Muscle layer of colon (tissue), 2 donors: ENCODE measurements around the gene DAB1.

Source experiments
- H3K27ac ChIP-seq: one replicate; pipeline ENCODE4 v1.7.0; 2013; ENCODE audit warnings: low read depth, mild to moderate bottlenecking, low read length, moderate library complexity
- H3K27me3 ChIP-seq, 2 donors: one replicate each; pipeline ENCODE4 v1.7.0; 2013; ENCODE audit warnings: low read length in 2 of 2, mild to moderate bottlenecking in 2 of 2; ENCODE audit not compliant: insufficient read depth in 2 of 2, control insufficient read depth in 1 of 2
- H3K36me3 ChIP-seq: one replicate; pipeline ENCODE4 v1.7.0; 2013; ENCODE audit warnings: mild to moderate bottlenecking, low read length; ENCODE audit not compliant: insufficient read depth
- H3K4me1 ChIP-seq: one replicate; pipeline ENCODE4 v1.7.0; 2013; ENCODE audit warnings: mild to moderate bottlenecking, low read length; ENCODE audit not compliant: insufficient read depth
- H3K4me3 ChIP-seq, 2 donors: one replicate each; pipeline ENCODE4 v1.7.0; 2013; ENCODE audit warnings: low read length in 2 of 2, low read depth in 1 of 2, mild to moderate bottlenecking in 1 of 2, moderate library complexity in 1 of 2
- H3K9ac ChIP-seq: one replicate; pipeline ENCODE4 v1.7.0; 2013; ENCODE audit warnings: low read length
- H3K9me3 ChIP-seq: one replicate; pipeline ENCODE4 v1.7.0; 2013; ENCODE audit warnings: mild to moderate bottlenecking, low read length
- donor health status: abdominal sarcoma.
- donor health status: Adenocarcinoma of cecum.

The DAB1 gene

DNA sequence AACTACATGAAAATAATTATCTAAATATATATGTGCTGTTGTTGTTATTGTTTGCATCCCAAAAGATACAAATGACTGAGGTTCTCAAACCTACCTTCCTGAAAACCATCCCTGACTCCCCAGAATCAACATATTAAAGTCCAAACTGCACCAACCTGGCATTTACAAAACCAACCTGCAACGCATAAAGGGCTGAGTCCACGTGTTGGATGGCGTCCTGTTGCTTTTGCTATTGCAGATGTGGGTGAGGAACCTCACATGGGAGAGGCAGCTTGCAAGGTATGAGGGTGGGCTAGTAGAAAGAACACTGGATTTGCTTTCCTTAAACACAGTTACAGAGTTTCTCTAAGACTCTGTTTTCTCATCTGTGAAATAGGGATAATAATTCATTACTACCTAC is 456.5 kb downstream of the DAB1 start:
- Histone ChIP-seq H3K9me3 (no peaks in the 10 kb centered on the region), H3K4me1 (no peaks in the 10 kb centered on the region), H3K9ac (no peak overlapping the region), H3K4me3 (no peak overlapping the region), H3K36me3 (no peaks in the 10 kb centered on the region), H3K27ac (no peak overlapping the region), H3K27me3 (no peaks in the 10 kb centered on the region)

DNA sequence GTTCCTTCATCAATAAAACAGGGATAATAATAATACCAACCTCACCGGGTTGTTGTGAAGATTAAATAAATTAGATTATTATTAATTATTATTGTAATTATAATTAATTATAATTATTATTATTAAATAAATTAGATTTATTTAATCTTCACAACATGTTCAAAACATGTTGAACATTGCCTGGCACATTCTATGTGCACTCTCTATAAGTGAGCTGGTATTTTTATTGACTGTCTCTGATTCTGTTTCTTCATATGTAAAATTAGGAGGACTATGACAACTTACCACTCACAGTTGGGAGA is 457.2 kb downstream of the DAB1 start:
- no peaks in the 10 kb centered on the region for H3K36me3 ChIP-seq
- H3K9ac ChIP-seq, result no peak overlapping the region
- no peaks in the 10 kb centered on the region for H3K9me3 ChIP-seq
- no peaks in the 10 kb centered on the region for H3K27me3 ChIP-seq
- H3K4me3 ChIP-seq, result no peak overlapping the region
- no peak overlapping the region for H3K27ac ChIP-seq
- no peaks in the 10 kb centered on the region for H3K4me1 ChIP-seq

DNA sequence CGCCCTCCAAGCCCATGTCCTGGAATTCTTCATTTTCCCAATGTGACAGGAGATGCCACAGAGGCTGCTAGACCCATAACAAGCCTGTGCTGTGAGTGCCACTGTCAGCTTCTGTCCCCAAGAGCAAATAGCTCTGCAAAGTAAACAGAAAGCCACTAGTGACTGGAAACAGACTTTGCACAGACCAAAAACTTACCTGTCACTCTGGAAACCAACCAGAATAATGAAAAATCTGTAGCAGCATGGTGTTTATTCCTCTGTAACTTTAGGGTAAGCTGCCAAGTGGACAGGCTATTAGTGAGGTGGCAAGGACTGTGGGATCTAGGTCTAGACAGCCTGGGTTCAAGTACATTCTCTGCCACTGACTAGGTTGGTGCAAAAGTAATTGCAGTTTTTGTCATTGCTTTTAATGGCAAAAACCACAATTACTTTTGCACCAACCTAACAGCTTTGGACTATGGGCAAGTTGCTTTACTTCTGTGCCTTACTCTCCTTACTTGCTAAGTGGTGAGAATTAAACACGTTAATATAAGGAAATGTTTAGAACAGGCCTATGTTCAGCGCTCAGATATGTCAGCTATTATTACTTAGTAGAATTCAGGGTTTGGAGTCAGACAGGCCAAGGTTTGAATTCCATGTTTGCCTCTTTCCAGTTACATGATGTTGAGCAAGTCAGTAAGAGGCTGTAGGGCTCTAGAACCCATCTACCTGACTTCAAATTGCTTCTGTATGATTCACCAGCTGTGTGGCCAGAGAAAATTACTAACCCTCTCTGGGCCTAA is 457.8 kb downstream of the DAB1 start, which contains the start of gene C8B:
C8B (minus strand) TSS at position 100 of the 782 bp plus-strand sequence; CDS start at position 33, 67 bp downstream.
- H3K27me3 ChIP-seq, result no peaks in the 10 kb centered on the region
- H3K4me1 ChIP-seq, result no peaks in the 10 kb centered on the region
- no peaks in the 10 kb centered on the region for H3K9me3 ChIP-seq
- H3K27ac ChIP-seq, result no peak within 1 kb of the TSS
- no peak within 1 kb of the TSS for H3K9ac ChIP-seq
- H3K36me3 ChIP-seq, result no peaks in the 10 kb centered on the region
- no peak within 1 kb of the TSS for H3K4me3 ChIP-seq

DNA sequence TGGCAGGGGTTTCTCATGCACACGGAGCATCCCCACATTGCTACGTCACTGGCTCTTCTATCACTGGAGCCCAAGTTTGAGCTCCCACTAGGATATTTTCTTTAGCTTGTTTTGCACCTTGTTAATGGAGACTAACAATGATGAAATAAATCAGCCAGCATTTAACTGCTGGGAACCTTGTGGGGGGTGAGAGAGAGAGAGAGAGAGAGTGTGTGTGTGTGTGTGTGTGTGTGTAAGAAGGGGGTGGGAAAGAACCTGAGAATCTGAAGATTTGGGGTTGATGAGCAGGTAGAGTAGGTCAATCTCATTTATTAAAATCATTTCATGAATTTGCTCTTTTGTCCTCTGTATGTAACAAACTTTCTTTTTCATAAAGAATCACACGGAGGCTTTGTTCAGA is 458.7 kb downstream of the DAB1 start:
- Histone ChIP-seq H3K4me1 (no peaks in the 10 kb centered on the region), H3K36me3 (no peaks in the 10 kb centered on the region), H3K9me3 (no peaks in the 10 kb centered on the region), H3K27me3 (no peaks in the 10 kb centered on the region), H3K9ac (no peak overlapping the region), H3K4me3 (no peak overlapping the region), H3K27ac (no peak overlapping the region)

DNA sequence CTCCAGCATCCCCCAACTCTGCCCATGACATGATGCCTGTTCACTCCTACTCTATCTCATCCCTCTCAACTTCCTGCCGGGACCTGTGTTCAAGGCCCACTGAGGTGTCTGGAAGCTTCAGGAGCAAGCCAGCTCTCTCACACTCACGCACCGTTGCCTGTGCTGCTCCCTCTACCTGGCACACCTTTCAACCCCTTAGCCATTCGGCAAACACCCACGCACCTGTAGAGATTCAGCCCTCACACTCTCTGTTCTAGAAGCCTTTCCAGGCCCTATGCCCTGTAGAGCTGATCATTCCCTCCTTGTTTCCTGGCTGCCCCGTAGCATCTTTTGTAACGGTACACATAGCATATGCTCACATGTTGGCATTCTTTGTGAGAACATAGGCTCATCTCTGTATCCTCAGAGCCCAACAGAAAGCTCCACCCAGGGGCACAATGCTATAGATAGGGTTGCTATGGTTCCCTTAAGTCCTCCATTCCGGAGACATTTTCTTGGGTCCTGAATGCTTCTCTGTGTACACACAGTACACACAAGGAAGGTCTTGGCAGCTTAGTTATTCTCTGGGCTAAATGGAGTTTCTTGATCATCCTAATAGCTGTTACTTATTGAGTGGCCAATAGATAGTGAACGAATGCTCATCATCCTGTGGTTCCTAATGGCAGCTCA is 459.4 kb downstream of the DAB1 start:
- no peak overlapping the region for H3K9ac ChIP-seq
- H3K9me3 ChIP-seq, result no peaks in the 10 kb centered on the region
- H3K27ac ChIP-seq, result no peak overlapping the region
- H3K4me1 ChIP-seq, result no peaks in the 10 kb centered on the region
- H3K36me3 ChIP-seq, result no peaks in the 10 kb centered on the region
- no peak overlapping the region for H3K4me3 ChIP-seq
- H3K27me3 ChIP-seq, result no peaks in the 10 kb centered on the region

DNA sequence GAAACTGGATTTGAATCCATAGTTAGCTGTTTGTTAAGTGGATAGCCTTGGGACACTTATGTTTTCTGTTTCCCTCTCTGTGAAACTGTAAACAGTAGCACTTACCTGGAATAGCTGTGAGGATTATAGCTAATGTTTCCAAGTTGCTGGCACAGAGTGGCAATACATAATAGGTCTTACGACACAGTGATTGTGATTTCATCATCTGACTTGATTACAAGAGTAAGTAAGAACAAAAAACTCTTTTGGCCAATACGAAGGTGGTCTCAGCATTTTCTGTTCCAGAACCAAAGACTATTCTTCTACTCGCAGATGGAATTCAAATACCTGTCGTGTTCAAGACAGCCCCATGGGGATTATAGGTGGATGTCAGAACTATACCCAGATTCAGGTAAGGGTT is 460.2 kb downstream of the DAB1 start:
- Histone ChIP-seq H3K9ac (no peak overlapping the region), H3K27ac (no peak overlapping the region), H3K36me3 (no peaks in the 10 kb centered on the region), H3K9me3 (no peaks in the 10 kb centered on the region), H3K4me1 (no peaks in the 10 kb centered on the region), H3K4me3 (no peak overlapping the region), H3K27me3 (no peaks in the 10 kb centered on the region)

DNA sequence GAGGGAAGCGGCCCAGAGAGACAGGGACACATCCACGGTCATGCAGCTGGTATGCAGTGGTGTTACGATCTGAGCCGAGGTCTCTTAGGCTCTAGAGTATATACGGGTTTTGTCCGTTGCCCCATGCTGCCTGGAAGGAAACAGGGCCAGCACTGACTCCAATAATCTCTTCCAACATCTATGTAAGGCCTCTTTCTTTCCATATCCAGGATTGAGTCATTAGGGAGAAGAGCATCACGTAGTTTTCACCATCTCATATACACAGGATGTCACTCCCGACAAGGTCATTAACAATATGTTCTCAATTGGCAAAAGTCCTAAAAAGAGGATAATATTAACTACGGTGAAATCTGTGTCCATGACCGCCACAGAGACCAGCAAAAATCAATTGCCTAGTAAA is 462.4 kb downstream of the DAB1 start:
- Histone ChIP-seq H3K4me1 (peaks cover 4% of the 10 kb centered on the region), H3K4me3 (no peak overlapping the region), H3K9ac (no peak overlapping the region), H3K36me3 (no peaks in the 10 kb centered on the region), H3K27me3 (no peaks in the 10 kb centered on the region), H3K9me3 (no peaks in the 10 kb centered on the region), H3K27ac (no peak overlapping the region)

DNA sequence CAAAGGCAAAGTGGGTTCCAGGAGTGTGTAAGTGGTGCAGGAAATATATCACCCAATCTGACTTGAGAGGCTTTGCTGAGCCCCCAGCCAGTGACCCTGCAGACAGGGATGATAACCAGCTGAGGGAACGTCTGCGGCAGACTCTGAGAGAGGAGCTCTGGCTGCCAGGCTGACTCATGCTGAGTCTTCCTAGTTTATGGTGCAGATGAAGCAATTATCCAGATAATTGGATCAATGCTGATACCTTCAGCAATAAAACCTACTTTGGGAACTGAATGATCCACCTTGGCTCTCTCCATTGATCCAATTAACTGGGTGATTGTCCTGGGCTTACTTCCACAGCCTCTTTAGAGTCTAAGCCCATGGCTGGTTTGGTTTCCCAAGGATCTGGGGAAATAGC is 465.3 kb downstream of the DAB1 start:
- Histone ChIP-seq H3K9me3 (no peaks in the 10 kb centered on the region), H3K4me3 (no peak overlapping the region), H3K36me3 (no peaks in the 10 kb centered on the region), H3K4me1 (peaks cover 4% of the 10 kb centered on the region), H3K27me3 (no peaks in the 10 kb centered on the region), H3K27ac (no peak overlapping the region), H3K9ac (no peak overlapping the region)

DNA sequence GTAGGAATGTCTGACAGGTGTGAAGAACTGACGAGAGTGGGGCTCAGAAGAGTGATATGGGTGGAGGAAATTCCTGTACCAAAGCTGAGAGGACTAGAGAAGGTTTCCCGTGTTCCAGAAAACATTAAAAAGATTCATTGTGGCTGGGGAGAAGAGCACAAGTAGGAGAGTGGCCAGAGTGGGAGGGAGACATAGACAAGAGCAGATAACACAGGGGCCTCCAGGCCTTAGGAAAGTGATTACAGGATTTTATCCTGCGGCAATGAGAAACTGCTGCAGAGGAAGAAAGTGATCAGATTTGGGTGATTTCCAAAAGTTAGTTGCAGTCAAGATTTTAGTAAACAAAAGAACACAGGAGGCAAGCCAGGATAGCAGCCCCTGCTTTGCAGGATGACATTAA is 465.9 kb downstream of the DAB1 start:
- no peaks in the 10 kb centered on the region for H3K27me3 ChIP-seq
- H3K27ac ChIP-seq, result no peak overlapping the region
- no peaks in the 10 kb centered on the region for H3K36me3 ChIP-seq
- peaks cover 4% of the 10 kb centered on the region for H3K4me1 ChIP-seq
- H3K4me3 ChIP-seq, result no peak overlapping the region
- no peaks in the 10 kb centered on the region for H3K9me3 ChIP-seq
- no peak overlapping the region for H3K9ac ChIP-seq

DNA sequence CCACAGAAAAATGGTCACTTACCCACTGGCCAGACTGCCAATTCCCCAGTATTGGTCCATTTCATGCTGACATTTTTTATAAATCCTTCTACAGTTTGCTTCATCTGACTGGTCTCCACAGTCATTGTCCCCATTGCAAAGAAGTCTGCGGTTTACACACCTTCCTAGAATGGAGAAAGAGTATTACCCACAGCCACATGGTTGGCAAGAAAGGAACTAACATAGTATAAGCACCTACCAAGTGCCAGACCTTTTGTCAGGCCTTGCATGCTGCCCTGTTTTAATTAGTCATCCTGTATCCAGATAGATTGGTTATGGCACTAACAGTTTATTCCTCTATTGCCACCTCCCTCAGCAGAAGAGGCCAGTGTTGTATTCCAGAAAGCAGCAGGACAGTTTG is 469.2 kb downstream of the DAB1 start:
- Histone ChIP-seq H3K4me1 (peaks cover 4% of the 10 kb centered on the region), H3K27ac (no peak overlapping the region), H3K36me3 (no peaks in the 10 kb centered on the region), H3K4me3 (no peak overlapping the region), H3K9ac (no peak overlapping the region), H3K9me3 (no peaks in the 10 kb centered on the region), H3K27me3 (no peaks in the 10 kb centered on the region)

DNA sequence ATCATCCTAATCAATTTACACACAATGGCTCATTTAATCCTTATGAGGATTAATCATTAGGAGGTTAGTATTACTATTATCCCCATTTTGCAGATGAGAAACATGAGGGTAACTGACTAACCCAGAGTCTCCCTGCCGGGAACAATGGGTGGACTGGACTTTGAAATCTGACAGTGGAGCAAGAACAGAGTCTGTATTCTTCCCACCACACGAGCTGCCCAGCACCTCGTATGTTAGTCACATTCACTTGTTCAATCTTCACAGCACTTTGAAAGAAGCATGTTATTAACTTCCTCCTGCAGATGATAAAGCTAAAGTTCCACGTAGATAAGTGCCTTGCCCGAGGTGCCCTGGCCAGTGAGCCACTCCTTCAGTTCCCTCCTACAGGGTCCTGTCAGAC is 470.5 kb downstream of the DAB1 start:
- no peaks in the 10 kb centered on the region for H3K36me3 ChIP-seq
- H3K4me3 ChIP-seq, result no peak overlapping the region
- no peak overlapping the region for H3K27ac ChIP-seq
- H3K4me1 ChIP-seq, result peaks cover 3% of the 10 kb centered on the region
- H3K27me3 ChIP-seq, result no peaks in the 10 kb centered on the region
- no peak overlapping the region for H3K9ac ChIP-seq
- H3K9me3 ChIP-seq, result no peaks in the 10 kb centered on the region

DNA sequence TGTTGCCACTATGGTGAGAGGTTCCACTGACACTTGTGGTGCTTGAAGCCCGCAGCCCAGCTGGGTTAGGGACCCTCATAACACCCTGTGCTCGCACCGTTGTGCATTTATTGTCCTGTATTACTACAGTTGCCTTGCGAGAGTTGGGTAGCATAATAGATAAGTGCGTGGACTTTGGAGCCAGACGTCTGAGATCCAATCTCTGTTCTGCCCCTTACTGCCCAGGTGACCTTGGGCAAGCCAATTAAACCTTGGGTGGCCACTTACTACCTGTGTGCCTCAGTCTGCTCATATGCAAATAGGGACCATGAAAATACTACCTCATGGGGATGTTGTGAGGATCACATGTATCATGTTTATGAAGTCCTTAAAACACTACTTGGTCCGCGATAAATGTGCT is 471.4 kb downstream of the DAB1 start:
- no peak overlapping the region for H3K4me3 ChIP-seq
- H3K9me3 ChIP-seq, result no peaks in the 10 kb centered on the region
- H3K27ac ChIP-seq, result no peak overlapping the region
- H3K36me3 ChIP-seq, result no peaks in the 10 kb centered on the region
- no peaks in the 10 kb centered on the region for H3K27me3 ChIP-seq
- H3K9ac ChIP-seq, result no peak overlapping the region
- no peaks in the 10 kb centered on the region for H3K4me1 ChIP-seq
